ENCODE data around the gene PHACTR2. TPM values are rescaled to one million over a fixed set of nuclear protein-coding genes. Genes with fewer than 3 reads are reported as not detected.

PHACTR2 gene
- total RNA-seq, 1 experiment from 2014 or later, result 14.6 TPM

DNA sequence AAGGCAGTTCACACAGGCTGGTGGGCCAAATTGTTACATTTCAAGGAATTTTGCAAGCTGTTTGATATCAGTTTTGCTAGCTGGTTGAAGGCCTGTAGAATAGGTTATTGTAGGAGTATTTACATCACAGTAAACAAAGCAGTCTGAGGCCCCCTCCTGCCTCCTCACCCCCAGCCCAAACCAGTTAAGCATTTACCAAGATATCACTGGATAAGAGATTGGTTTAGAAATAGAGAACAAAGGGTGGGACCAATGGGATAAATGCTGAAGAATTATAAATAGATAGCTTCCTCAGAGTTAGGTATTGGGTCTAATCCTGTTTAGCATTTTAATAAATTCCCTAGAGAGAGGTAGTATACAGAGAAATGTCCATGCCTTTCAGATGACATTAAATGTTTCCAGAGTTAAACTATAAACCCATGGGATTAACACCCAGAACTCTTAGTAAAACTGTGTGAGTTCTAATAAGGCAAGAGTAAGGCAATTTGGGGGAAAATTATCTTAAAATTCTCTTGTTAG, 2.3 kb upstream of the PHACTR2 start:
- no peak for DNase-seq (ENCODE audit: low read depth)

DNA sequence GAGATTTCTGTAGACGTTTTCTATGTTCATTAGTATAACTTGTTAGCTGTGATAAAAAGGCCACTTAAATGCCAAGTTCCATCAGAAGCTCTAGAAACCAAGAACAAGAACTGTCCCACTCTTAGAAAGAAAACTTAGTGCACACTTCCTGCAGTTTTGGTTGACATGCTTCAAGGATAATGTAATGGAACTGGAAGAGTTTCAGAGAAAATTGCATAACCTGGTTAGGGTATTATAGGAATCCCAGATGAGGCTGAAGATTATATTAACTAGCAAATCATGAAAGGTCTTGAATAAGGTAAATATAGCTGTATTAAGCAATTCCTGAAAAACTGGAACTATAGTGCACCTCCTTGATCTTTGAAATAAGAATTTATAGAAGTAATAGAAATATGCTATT, 1.8 kb upstream of the PHACTR2 start:
- no peak for DNase-seq (ENCODE audit: low read depth)

DNA sequence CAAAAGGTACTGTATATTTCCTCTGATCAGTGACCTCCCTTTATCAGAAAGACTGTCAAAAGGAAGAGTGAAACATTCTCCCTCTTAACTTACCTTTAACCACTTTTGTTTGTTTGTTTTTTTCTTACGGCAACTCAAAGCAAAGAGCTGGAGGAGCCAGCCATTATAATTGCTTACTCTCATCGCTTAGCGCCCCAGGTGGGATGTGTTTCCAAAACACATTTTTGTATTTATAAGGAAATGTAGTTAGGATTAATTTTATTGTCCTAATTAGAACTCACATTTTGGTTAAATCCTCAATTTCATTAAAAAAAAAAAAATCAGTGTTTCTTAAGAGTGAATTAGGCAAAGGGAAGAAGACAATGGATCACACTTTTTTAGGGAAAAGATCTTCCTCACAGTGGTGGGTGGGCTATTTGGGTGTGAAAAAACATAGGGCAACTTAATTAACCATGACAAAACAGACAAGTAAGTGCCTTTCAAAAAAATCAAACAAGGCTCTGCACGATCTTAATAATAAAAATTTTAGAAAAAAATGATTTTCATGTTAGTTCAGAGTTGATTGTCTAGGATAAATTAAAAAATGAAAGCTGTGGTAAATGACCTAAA, 1.2 kb upstream of the PHACTR2 start:
- DNase-seq (ENCODE audit: low read depth), result no peak

DNA sequence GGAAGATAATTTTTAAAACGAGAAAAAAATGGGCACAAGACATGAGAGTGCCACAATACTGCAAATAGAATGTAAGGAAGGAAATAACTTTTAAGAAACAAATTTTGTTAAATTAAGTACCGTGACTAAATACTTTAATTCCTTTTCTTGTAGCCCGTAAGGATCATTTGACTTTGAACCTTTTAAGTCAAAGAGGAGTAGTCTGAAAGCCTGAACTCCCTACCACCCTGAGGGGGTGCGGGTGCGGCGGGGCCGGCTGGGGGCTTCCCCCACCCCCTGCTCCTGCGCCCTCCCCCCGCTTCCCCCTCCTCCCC, 231 bp upstream of the PHACTR2 start:
- no peak for DNase-seq (ENCODE audit: low read depth)

DNA sequence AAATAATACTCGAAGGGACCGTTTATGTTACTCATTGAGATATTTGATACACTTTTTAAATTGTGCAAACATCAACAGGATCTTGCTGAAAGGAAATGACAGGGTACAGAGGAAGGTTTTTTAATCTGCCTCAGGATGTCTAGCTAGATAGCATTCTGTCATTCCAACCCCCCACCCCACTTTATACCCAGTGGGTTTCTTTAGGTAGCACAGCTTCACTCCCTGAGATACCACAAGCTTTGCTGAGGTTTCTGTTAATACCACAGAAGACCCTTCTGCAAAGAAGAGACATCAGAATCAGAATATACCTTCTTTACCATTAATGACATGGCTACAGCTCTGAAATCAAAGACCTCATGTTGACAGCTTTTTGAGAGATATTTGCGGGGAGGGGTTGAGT, 1.3 kb downstream of the PHACTR2 start:
- DNase-seq (ENCODE audit: low read depth), result no peak

DNA sequence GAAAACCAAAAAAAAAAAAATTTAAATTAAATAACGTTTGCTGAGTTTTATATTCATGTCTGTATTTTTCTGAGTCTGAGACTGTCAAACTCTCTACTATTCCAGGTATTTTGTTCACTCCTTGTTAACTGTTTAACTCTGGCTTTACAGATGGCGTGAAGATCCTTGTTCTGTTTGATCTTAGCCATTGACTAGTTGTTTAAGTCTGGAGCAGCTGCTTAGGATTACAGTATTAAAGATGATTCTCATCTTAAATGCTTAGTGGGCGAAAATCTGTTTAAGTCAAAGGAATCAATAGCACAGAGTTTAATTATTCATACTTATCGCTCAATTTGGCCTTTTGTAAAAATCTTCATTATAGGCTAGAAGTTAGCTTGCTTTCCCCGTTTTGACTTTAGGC, 2.4 kb downstream of the PHACTR2 start:
- DNase-seq (ENCODE audit: low read depth), result no peak

DNA sequence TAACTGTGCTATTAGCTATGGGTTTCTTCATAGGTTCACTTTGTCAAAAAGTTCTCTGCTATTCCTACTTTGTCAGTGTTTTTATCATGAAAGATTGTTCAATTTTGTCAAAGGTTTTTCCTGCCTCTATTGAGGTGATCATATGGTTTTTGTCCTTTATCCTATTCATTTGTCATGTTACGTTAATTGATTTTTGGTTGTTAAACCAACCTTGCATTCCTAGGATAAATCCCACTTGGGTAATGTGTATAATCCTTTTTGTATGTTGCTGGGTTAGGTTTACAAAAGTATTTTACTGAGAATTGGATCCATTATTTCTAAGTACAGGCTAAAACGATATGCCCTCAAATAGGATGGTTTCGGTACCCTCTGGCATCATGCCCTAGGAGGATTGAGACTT, 5.0 kb downstream of the PHACTR2 start:
- no peak for DNase-seq (ENCODE audit: low read depth)

DNA sequence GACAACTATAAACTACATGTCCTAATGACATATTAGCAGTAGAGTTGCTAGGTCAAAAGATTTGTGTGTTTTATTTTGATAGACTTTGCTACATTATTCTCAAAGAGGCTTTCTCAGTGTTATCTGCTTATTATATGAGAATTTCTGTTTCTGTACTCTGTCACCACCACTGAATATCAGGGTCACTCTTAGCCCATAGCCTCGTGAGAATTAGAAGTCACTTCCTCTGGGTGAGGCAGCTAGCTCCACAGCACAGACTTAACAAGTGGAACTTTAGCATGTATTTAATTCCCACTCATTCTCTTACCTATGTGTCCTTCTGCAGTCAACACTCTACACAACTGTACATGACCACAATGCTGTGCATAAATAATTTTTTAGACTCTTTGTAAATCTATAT, 6.7 kb downstream of the PHACTR2 start:
- no peak for DNase-seq (ENCODE audit: low read depth)

DNA sequence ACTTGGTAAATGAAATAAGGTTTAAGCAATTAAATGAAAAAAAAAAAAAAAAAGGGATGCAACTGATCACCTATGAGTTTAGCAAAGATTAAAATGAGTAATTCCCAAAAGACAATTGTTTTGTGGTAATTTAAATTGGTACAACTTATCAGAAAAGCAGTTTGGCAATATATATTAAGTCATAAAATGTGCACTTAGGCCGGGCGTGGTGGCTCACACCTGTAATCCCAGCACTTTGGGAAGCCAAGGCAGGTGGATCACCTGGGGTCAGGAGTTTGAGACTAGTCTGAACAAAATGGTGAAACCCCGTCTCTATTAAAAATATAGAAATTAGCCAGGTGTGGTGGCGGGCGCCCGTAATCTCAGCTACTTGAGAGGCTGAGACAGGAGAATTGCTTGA, 7.9 kb downstream of the PHACTR2 start:
- no peak for DNase-seq (ENCODE audit: low read depth)

DNA sequence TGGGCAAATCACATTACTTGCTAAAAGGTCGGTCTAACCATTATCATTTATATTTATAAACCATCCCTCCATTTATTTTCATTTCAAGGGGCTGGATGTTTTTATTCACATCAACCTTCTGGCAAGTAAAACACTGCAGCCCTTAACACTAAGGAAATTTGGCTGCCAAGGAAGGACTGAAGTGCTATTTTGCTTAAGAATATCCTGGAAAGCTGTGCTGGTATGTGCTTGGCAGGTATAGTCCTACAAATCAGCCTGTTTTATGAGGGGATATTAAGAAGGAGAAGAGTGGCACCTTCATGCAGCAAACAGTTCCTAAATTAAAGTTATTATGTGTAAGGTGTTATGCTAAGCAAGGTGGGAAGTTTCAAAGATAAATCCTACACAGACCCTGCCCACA, 9.8 kb downstream of the PHACTR2 start:
- DNase-seq (ENCODE audit: low read depth), result no peak

DNA sequence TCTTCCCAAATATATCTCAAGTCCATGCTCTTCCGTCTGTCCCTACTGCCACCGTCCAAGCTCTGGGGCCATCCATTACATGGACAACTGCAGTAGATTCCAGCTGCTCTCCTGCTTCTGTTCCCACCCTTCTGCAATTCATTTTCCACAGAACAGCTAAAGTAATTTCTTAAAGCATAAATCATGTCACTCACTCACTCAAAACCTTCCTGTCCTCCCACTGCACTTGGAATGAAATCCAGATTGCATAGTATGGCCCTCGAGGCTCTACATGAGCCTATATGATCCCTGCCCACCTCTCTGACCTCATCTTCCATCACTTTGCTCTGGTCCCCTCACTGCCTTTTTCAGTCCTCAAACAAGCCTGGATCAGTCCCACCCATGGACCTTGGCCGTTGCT, 10.9 kb downstream of the PHACTR2 start:
- no peak for DNase-seq (ENCODE audit: low read depth)

DNA sequence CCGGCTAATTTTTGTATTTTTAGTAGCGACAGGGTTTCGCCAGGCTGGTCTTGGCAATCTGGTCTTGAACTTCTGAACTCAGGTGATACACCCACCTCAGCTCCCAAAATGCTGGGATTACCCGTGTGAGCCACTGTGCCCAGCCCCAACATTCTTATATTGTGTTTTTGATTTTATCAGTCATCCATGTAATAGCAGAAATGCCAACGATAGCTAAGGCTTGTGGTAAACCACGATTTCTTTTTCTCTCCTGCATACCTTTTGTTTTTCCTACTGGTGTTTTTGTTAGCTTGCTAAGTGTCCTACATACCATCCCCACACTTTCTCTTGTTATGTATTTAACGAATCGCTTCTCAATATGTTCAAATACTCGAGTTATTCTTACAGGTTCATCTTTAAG, 12.1 kb downstream of the PHACTR2 start:
- peak; percentile 8 for DNase-seq (ENCODE audit: low read depth)

DNA sequence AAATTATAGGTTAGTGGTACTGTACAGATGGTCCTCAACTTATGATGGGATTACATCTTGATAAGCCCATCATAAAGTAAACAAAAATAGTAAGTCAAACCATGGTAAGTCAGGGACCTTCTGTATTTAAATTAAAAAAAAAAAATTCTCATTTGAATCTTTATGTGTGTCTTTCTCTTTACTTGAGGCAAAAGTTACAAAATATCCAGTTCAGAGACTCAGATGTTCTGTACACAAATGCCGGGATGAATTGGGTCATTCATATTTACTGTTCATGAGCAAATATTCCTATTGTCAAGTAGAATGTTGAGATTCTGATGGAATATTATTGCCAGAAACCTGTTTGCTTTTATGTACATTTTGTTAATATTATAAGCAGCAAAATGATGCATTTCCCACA, 13.4 kb downstream of the PHACTR2 start:
- no peak for DNase-seq (ENCODE audit: low read depth)

DNA sequence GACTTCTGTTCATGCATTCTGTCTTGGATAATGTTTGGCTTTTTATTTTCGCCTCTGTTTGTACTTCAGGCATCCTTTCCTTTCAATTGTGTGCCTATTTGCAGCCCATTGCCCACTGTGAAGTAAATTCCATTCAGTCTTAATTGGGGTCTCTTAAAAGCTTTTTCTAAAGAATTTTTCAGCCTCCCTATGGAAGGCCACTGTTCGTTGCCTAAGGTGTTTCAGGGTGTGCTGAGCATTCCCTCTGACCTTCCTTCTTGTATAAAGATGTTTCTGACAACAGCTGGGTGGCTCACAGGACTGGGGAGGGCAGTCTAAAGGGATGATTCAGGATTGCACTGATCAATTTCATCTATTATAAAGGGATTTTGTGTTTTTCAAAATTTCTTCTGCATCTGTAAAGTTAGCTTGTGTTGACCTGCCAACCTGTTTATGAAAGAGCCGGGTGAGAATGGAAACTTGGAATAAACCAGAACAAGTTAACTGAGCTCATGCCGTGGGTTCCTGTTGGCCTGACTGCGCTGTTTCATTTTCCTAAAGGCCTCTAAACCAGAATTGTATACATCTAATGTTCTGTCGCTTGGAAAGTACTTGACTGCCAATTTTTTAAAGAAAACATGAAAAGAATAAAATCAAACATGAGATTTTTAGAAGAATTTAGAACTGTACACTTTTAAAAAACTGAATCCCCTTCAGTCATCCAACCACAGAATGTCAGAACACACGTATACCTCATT, 14.3 kb downstream of the PHACTR2 start:
- no peak for DNase-seq (ENCODE audit: low read depth)

DNA sequence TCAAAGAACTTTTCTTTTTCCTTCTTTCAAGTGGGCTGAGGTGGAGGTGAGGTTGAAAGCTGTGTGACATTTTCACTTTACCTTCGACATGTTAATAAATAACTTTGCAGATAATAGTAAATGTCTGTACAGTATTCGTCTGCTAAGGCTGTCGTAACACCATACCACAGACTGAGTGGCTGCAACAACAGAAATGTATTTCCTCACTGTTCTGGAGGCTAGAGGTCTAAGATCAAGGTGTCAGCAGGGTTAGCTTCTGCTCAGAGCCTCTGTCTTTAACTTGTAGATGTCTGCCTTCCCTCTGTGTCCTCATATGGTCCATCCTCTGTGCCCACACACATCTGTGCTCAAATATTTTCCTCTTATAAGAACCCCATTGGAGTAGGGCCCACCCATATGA, 14.9 kb downstream of the PHACTR2 start:
- DNase-seq (ENCODE audit: low read depth), result no peak

DNA sequence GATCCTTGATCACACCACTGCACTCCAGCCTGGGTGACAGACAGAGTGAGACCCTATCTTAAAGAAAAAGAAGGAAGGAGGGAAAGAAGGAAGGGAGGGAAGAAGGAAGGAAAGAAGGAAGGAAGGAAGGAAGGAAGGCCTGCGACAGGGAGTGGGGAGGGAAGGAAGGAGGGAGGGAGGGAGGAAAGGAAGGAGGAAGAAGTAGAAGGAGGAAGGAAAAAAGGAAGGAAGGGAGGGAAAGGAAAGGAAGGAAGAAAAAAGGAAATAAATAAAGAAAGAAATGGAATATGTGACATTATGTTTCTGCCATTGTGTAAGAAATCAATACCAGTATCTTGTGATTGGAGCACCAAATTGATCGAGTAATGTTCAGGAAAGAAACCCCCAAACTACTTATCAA, 16.2 kb downstream of the PHACTR2 start:
- no peak for DNase-seq (ENCODE audit: low read depth)

DNA sequence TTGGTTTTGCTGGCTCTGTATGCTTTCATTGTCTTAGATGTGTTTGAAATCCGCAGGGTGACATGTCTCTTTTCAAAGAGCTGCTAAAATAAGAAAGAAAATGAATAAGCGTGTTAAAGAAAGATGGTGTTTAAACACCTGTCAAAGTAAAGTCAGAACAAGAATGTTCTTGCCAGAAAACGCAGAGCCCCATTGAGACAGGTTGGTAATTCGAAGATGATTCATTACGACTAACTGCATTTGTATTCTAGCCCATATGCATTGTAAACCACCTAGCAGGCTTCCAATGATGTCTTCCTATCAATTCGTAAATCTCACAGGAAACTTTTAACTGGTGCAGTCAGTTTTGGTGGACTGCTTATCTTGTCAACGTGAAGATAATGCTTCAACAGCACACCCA, 16.8 kb downstream of the PHACTR2 start:
- DNase-seq (ENCODE audit: low read depth), result peak; percentile 17

DNA sequence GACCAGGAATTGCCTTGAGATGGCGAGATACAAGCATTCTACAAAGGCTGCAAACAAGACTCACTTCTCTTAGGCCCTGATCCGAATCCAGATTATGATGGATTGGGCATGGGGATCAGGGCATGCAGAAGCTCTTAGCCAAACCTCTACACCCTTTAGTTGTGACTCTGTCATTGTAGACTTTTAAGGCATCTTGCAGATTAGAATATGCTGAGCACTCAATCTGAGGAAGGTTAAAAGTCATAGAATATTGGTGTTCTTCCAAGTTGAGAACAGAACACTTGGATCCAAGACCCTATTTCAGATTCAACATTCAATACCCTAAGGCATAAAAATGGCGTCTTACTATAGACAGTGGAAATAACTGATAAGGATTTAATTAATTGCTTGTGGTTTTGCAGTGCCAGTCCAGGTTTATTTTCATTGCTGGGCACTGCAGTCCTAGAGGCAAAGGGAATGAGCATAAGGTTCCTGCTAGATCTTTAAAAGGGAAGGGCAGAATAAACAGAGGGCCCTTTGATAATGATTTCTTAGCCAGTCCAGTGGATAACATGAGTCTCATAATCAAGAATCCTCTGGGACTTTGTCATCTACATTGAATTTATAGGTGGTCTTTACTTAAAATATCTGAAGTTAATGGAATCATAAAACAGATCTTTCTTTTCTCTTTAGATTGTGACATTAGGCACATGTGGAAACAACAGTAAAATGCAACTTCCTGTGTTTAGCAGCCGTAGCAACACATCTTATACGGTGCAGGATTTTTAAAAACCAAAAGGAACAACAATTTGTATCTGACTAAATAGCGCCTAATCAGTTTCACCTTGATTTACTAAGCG, 17.6 kb downstream of the PHACTR2 start:
- DNase-seq (ENCODE audit: low read depth), result no peak

DNA sequence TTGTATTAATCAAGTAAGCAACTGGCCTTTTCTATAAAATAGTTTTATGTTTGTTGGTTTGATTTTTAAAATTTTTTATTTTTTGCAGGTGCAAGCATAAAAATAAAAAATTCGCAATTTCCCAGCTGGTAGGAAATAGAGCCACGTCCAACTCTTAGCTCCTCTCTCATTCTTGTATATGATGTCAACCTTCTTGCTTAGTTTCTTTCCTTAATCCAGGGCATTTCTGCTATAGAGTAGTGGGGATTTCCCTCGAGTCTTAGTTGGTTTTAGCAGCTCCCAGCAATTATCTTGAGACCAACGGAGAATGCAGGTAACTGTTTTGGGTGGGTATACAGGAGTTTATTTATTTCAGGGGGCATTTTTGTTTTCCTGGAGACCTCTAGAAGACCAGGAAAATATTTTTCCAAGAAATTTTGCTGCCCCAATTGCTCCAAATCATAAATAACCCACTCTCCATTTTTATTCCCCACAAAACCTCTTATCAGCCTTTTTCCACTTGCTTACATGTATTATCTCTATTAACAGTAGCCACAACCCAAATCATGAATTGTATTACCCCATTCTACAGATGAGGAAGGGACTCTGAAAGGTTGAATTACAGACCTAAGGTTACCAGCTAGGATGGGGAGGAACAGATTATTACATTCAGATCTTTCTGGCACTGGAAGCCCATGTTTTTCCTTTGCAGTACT, 18.4 kb downstream of the PHACTR2 start:
- no peak for DNase-seq (ENCODE audit: low read depth)

DNA sequence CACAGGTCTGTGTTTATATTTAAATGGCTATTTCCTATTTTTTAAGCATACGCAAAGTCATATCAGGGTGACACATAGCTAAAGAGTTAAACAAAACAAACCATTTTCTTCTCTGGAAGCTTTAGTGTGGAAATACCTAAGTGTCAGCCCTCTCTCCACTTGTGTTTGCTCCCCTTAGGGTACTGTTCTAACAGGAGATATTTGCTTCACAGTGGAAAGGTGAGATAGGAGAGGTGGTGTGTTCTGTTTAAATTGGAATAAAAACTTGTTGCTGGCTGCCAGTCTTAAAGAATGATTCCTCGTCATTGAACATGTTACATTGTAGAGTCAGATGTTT, 18.9 kb downstream of the PHACTR2 start:
- no peak for DNase-seq (ENCODE audit: low read depth)

DNA sequence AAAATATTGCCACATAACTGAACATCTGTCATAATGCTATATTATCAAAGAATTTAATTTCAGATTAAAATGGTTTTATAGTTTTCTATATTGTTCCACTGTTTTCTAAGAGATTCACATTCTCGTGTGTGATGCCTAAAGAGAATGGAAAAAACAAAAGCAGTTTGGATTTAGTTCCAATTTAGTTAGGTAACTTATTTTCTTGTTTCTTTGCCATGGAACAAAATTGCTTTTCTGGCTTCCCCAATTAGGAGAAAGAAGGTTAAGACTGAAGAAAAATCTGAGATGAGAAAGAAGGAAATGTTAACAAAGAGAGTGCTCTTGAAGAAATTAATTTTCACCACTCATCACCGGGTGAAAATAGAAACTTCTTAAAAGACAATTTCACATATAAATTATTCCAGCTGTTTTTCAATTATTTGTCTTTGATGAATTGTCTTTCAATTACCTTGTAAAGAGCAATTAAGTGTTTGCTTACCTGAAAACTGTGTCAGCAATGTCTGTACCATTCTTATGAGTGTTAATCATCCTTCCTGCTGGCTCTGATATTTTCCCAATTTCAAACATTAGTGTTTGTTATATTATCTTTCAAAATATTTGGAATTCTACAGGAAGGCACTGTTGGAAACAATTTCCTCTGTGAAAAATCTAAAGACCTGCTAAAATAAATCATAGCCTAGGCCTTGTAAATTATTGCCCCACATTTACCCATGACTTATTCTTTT, 19.5 kb downstream of the PHACTR2 start:
- no peak for DNase-seq (ENCODE audit: low read depth)

DNA sequence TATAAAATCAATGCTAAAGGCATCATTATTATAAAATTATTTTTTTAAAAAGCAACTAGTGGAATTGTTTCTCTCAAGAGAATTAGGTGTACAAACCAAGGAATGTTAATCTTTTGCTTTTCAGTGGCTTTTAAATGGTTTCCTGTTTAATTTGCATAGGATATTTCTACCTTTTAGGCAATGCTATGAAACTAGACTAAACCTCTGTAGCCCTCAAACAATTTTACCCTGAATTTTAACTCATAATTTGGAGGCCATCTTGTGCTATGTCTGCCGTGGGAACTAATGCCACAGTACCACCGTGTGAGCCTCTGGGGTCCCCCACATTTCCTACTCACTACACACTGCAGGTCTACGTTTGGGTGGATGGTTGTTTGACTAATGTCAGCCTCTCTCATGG, 20.6 kb downstream of the PHACTR2 start:
- DNase-seq (ENCODE audit: low read depth), result no peak

All from Daoy (cell line).